ENCODE results near the gene CYBB.

The CYBB gene

DNA sequence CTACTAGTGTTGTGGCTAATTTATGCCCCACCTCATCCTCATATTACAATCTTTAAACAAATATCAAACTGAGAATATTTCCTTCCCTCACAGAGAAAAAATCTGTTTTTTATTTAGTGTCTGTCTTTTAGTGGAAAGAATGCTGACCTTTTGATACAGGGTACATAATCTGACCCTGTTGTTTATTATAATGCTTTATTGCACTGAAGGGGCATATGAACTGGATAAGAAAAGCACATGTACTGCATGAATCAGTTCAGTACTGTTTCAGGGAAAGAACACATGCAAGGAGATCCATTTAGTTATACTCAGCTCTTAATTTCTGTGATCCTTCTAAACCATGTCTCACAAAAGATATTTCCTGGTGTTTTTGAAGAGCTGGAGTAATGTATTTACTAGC is 83.0 kb downstream of the CYBB start:
- Histone ChIP-seq H3K27ac (ENCODE audit: low read length) (no peak overlapping the region), H3K9me3 (ENCODE audit: control insufficient read depth in 2 of 2, low read length in 2 of 2) (no peaks in the 10 kb centered on the region), H3K36me3 (ENCODE audit: control insufficient read depth in 2 of 2, insufficient read depth in 2 of 2, low read length in 2 of 2) (no peaks in the 10 kb centered on the region), H3K9ac (ENCODE audit: low read length in 2 of 2) (no peak overlapping the region), H3K4me3 (ENCODE audit: low read length in 2 of 2) (no peak overlapping the region), H3K27me3 (ENCODE audit: control insufficient read depth in 1 of 2, insufficient read depth in 2 of 2, low read length in 2 of 2) (peaks cover 0 to 2% of the 10 kb centered on the region in 2 donors), H3K4me1 (ENCODE audit: control insufficient read depth, insufficient read depth, low read length) (no peaks in the 10 kb centered on the region)
